HS-5 (cell line): ENCODE measurements around the gene KIF1B.

Experiments
- DNase-seq: peaks from one replicate; pipeline ENCODE4 v3.0.0-alpha.2; 2012; ENCODE audit warnings: low read depth

KIF1B gene

GRCh38 chr1:10338047-10338446 is 127.7 kb downstream of the KIF1B start:
- no peak for DNase-seq

- DNase-seq = no peak
These were observed 128.2 kb downstream of the KIF1B start for GRCh38 chr1:10338611-10339010.

GRCh38 chr1:10339036-10339567 is 128.7 kb downstream of the KIF1B start:
- no peak for DNase-seq

GRCh38 chr1:10339815-10340214 is 129.4 kb downstream of the KIF1B start:
- DNase-seq = peak; percentile 5

GRCh38 chr1:10340930-10341590 is 130.7 kb downstream of the KIF1B start:
- no peak for DNase-seq

GRCh38 chr1:10347109-10347508 is 136.7 kb downstream of the KIF1B start:
- DNase-seq = no peak

GRCh38 chr1:10353282-10353681 is 142.9 kb downstream of the KIF1B start:
- DNase-seq = no peak

GRCh38 chr1:10353693-10354092 is 143.3 kb downstream of the KIF1B start:
- no peak for DNase-seq

GRCh38 chr1:10360045-10360444 is 149.7 kb downstream of the KIF1B start:
- DNase-seq = no peak

- no peak for DNase-seq
These were observed 151.1 kb downstream of the KIF1B start for GRCh38 chr1:10361515-10361914.

GRCh38 chr1:10368194-10368593 is 157.8 kb downstream of the KIF1B start:
- DNase-seq = no peak

- no peak for DNase-seq
These were observed 164.1 kb downstream of the KIF1B start for GRCh38 chr1:10374442-10374860.

GRCh38 chr1:10377365-10378029 is 167.1 kb downstream of the KIF1B start:
- DNase-seq = peak; percentile 46

GRCh38 chr1:10378081-10378841 is 167.9 kb downstream of the KIF1B start:
- DNase-seq = peak; percentile 68

GRCh38 chr1:10379101-10379620 is 168.8 kb downstream of the KIF1B start:
- DNase-seq = no peak

- DNase-seq = no peak
These were observed 169.3 kb downstream of the KIF1B start for GRCh38 chr1:10379676-10380075.

- peak; percentile 37 for DNase-seq
These were observed 170.4 kb downstream of the KIF1B start for GRCh38 chr1:10380594-10381275.

- DNase-seq = no peak
These were observed 173.3 kb downstream of the KIF1B start for GRCh38 chr1:10383630-10384029.

- no peak for DNase-seq
These were observed 173.8 kb downstream of the KIF1B start for GRCh38 chr1:10384219-10384618.

- DNase-seq = no peak
These were observed 176.6 kb downstream of the KIF1B start for GRCh38 chr1:10386761-10387676.
